Activated naive CD8-positive, alpha-beta T cell treated with anti-CD3 and anti-CD28 coated beads, Interleukin-2, amount 10 ng/mL, durations not matched to agents 7 days and 5 days (primary cell): ENCODE data around the gene SLC66A2. TPM values are rescaled to one million over a fixed set of nuclear protein-coding genes. Genes with fewer than 3 reads are reported as not detected.
"Not testable (repeated sequence)": the region's sequence is repeated elsewhere in the genome, so short reads cannot be mapped to it uniquely, and the experiment has no call there.

ENCODE experiments used
- ATAC-seq: fragments of 150-1000 bp; cut with Tn5 transposase; one replicate; pipeline ENCODE4 v1.10.0; 2021; ENCODE audit warnings: low read depth, moderate library complexity
- POLR2A ChIA-PET: fragments of 350-600 bp; sonication (Branson Sonifier 250); formaldehyde crosslinking; loops from one replicate; lab custom pipeline; 2021; ENCODE audit warnings: antibody characterized with exemption; lab: Charles Lee
- DNase-seq: peaks from one replicate; pipeline ENCODE4 v3.0.0; 2021
- H3K27ac Mint-ChIP-seq: one replicate; pipeline ENCODE4 v1.8.0; 2022; ENCODE audit warnings: mild to moderate bottlenecking, mixed read lengths
- H3K27me3 Mint-ChIP-seq: one replicate; pipeline ENCODE4 v1.8.0; 2022; ENCODE audit warnings: mild to moderate bottlenecking, moderate library complexity, mixed read lengths
- H3K36me3 Mint-ChIP-seq: one replicate; pipeline ENCODE4 v1.8.0; 2021; ENCODE audit warnings: mild to moderate bottlenecking, mixed read lengths
- H3K4me1 Mint-ChIP-seq: one replicate; pipeline ENCODE4 v1.8.0; 2021; ENCODE audit warnings: mixed read lengths
- H3K4me3 Mint-ChIP-seq: one replicate; pipeline ENCODE4 v1.8.0; 2022; ENCODE audit warnings: mild to moderate bottlenecking, moderate library complexity, mixed read lengths
- H3K9me3 Mint-ChIP-seq: one replicate; pipeline ENCODE4 v1.8.0; 2021; ENCODE audit warnings: mixed read lengths
- total RNA-seq, 2 experiments: library from RNA; stranded (reverse); gene quantifications; one replicate each; pipeline ENCODE4 v1.2.3, GENCODE V29; 2021

The SLC66A2 gene
- total RNA-seq, 2 experiments from 2014 or later, result 29.0 to 29.2 TPM

DNA sequence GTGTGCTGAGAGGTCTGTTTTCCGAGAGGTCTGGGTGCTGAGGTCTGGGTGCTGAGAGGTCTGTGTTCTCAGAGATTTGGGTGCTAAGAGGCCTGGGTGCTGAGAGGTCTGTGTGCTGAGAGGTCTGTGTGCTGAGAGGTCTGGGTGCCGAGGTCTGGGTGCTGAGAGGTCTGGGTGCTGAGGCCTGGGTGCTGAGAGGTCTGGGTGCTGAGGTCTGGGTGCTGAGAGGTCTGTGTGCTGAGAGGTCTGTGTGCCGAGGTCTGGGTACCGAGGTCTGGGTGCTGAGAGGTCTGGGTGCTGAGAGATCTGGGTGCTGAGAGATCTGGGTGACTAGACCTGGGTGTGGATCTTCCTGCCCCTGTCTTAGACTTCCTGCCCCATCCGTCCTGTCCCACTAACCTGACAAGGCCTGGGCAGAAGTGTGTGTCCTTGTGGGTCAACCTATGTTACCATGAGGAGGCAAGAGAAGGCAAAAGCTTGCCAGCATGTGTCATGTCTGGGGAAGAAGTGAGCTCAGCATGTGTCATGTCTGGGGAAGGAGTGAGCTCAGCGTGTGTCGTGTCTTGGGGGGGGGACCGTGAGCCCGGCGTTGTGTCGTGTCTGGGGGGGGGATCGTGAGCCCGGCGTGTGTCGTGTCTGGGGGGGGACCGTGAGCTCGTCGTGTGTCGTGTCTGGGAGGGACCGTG lies 84.4 kb downstream of the SLC66A2 start:
- Mint-ChIP-seq H3K4me1 (no peaks in the 10 kb centered on the region), H3K4me3 (no peak overlapping the region), H3K36me3 (no peaks in the 10 kb centered on the region), H3K27me3 (no peaks in the 10 kb centered on the region), H3K9me3 (no peaks in the 10 kb centered on the region), H3K27ac (no peak overlapping the region)
- no peak for ATAC-seq
- DNase-seq, result peak; percentile 11
- POLR2A ChIA-PET, result no interaction called here

GRCh38 chr18:79865951-79866350 lies 85.5 kb downstream of the SLC66A2 start:
- ATAC-seq, H3K4me1 Mint-ChIP-seq, H3K9me3 Mint-ChIP-seq, H3K27ac Mint-ChIP-seq, H3K4me3 Mint-ChIP-seq, H3K36me3 Mint-ChIP-seq, H3K27me3 Mint-ChIP-seq, POLR2A ChIA-PET: not testable (repeated sequence)
- peak; percentile 17 for DNase-seq

GRCh38 chr18:79864955-79865354 lies 86.5 kb downstream of the SLC66A2 start:
- ATAC-seq, H3K36me3 Mint-ChIP-seq, POLR2A ChIA-PET, H3K27ac Mint-ChIP-seq, H3K4me1 Mint-ChIP-seq, H3K9me3 Mint-ChIP-seq, H3K27me3 Mint-ChIP-seq, H3K4me3 Mint-ChIP-seq: not testable (repeated sequence)
- peak; percentile 6 for DNase-seq

GRCh38 chr18:79864006-79864725 lies 87.3 kb downstream of the SLC66A2 start:
- Mint-ChIP-seq H3K4me3 (no peak overlapping the region), H3K27ac (no peak overlapping the region), H3K4me1 (no peaks in the 10 kb centered on the region), H3K36me3 (no peaks in the 10 kb centered on the region), H3K9me3 (no peaks in the 10 kb centered on the region), H3K27me3 (peaks cover 4% of the 10 kb centered on the region)
- ATAC-seq (no peak), DNase-seq (peak; percentile 14)
- POLR2A ChIA-PET, result no interaction called here

GRCh38 chr18:79863161-79864005 lies 88.1 kb downstream of the SLC66A2 start:
- Mint-ChIP-seq H3K4me3 (no peak overlapping the region), H3K36me3 (no peaks in the 10 kb centered on the region), H3K9me3 (no peaks in the 10 kb centered on the region), H3K27me3 (peaks cover 7% of the 10 kb centered on the region), H3K27ac (no peak overlapping the region), H3K4me1 (no peaks in the 10 kb centered on the region)
- POLR2A ChIA-PET, result no interaction called here
- no peak for ATAC-seq
- peak; percentile 13 for DNase-seq

- no peaks in the 10 kb centered on the region for H3K9me3 Mint-ChIP-seq
- ATAC-seq, result no peak
- DNase-seq, result no peak
- H3K27me3 Mint-ChIP-seq, result peaks cover 7% of the 10 kb centered on the region
- H3K36me3 Mint-ChIP-seq, result no peaks in the 10 kb centered on the region
- POLR2A ChIA-PET, result no interaction called here
- no peak overlapping the region for H3K4me3 Mint-ChIP-seq
- no peaks in the 10 kb centered on the region for H3K4me1 Mint-ChIP-seq
- H3K27ac Mint-ChIP-seq, result no peak overlapping the region
These were observed 88.9 kb downstream of the SLC66A2 start for GRCh38 chr18:79862562-79862961.

- H3K4me3 Mint-ChIP-seq, result no peak overlapping the region
- no peak overlapping the region for H3K27ac Mint-ChIP-seq
- POLR2A ChIA-PET, result no interaction called here
- H3K9me3 Mint-ChIP-seq, result no peaks in the 10 kb centered on the region
- ATAC-seq (no peak), DNase-seq (no peak)
- no peaks in the 10 kb centered on the region for H3K4me1 Mint-ChIP-seq
- peaks cover 11% of the 10 kb centered on the region for H3K27me3 Mint-ChIP-seq
- H3K36me3 Mint-ChIP-seq, result no peaks in the 10 kb centered on the region
These were observed 89.8 kb downstream of the SLC66A2 start for GRCh38 chr18:79861687-79862086.

GRCh38 chr18:79859314-79859713 lies 92.1 kb downstream of the SLC66A2 start:
- Mint-ChIP-seq H3K4me3 (no peak overlapping the region), H3K36me3 (no peaks in the 10 kb centered on the region), H3K9me3 (no peaks in the 10 kb centered on the region), H3K27ac (no peak overlapping the region), H3K4me1 (no peaks in the 10 kb centered on the region), H3K27me3 (peaks cover 11% of the 10 kb centered on the region)
- ATAC-seq (no peak), DNase-seq (no peak)
- POLR2A ChIA-PET, result no interaction called here

DNA sequence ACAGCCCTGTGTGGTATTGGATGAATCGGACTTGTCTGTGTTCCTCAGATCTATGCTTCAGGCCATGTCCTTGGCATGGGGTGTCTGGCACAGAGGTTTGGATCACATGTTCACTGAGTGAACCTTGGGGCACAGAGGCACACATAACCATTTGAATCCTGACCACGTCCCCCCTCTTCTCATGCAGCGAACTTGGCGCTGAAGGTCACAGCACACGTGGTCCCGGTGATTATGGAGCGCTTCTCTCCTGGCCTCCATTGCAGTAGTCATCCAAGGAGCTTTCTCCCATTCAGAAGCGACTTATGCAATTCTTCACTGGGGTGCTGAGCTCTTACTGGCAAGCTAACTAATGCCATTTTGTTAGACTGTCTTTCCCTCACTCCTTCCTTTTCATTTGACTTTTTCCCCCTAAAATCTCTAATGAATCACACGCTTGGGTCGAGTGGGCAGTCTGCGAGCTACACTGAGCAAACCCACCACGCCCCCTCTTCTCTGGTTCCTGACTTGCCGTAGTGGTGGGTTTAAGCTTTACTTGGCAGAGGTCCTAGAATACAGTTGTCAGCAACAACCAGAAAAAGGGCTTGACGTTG lies 94.3 kb downstream of the SLC66A2 start:
- Mint-ChIP-seq H3K27ac (peak overlapping the region; percentile 57), H3K9me3 (no peaks in the 10 kb centered on the region), H3K36me3 (no peaks in the 10 kb centered on the region), H3K4me3 (no peak overlapping the region), H3K27me3 (peaks cover 11% of the 10 kb centered on the region), H3K4me1 (no peaks in the 10 kb centered on the region)
- no peak for DNase-seq
- POLR2A ChIA-PET, result no interaction called here
- no peak for ATAC-seq

- Mint-ChIP-seq H3K9me3 (no peaks in the 10 kb centered on the region), H3K27me3 (peaks cover 11% of the 10 kb centered on the region), H3K4me3 (no peak overlapping the region), H3K27ac (no peak overlapping the region), H3K36me3 (no peaks in the 10 kb centered on the region), H3K4me1 (no peaks in the 10 kb centered on the region)
- POLR2A ChIA-PET, result no interaction called here
- ATAC-seq (peak; percentile 63), DNase-seq (peak; percentile 37)
These were observed 95.1 kb downstream of the SLC66A2 start for GRCh38 chr18:79856119-79857007.

GRCh38 chr18:79855147-79855933 lies 96.1 kb downstream of the SLC66A2 start:
- Mint-ChIP-seq H3K27ac (no peak overlapping the region), H3K27me3 (peaks cover 8% of the 10 kb centered on the region), H3K36me3 (no peaks in the 10 kb centered on the region), H3K9me3 (no peaks in the 10 kb centered on the region), H3K4me3 (no peak overlapping the region), H3K4me1 (no peaks in the 10 kb centered on the region)
- ATAC-seq, result no peak
- DNase-seq, result no peak
- POLR2A ChIA-PET, result no interaction called here

- Mint-ChIP-seq H3K27me3 (peaks cover 5% of the 10 kb centered on the region), H3K36me3 (no peaks in the 10 kb centered on the region), H3K4me1 (no peaks in the 10 kb centered on the region), H3K4me3 (no peak overlapping the region), H3K27ac (no peak overlapping the region), H3K9me3 (no peaks in the 10 kb centered on the region)
- DNase-seq (peak; percentile 27), ATAC-seq (no peak)
- POLR2A ChIA-PET, result no interaction called here
These were observed 97.5 kb downstream of the SLC66A2 start for GRCh38 chr18:79853993-79854364.
